Fibroblast of peridontal ligament (primary cell): ENCODE measurements around the gene ABCA6.

Experiments used
- DNase-seq: peaks from one replicate; pipeline ENCODE4 v3.0.0-alpha.2; 2010; ENCODE audit errors: extremely low read depth

Gene ABCA6

DNA sequence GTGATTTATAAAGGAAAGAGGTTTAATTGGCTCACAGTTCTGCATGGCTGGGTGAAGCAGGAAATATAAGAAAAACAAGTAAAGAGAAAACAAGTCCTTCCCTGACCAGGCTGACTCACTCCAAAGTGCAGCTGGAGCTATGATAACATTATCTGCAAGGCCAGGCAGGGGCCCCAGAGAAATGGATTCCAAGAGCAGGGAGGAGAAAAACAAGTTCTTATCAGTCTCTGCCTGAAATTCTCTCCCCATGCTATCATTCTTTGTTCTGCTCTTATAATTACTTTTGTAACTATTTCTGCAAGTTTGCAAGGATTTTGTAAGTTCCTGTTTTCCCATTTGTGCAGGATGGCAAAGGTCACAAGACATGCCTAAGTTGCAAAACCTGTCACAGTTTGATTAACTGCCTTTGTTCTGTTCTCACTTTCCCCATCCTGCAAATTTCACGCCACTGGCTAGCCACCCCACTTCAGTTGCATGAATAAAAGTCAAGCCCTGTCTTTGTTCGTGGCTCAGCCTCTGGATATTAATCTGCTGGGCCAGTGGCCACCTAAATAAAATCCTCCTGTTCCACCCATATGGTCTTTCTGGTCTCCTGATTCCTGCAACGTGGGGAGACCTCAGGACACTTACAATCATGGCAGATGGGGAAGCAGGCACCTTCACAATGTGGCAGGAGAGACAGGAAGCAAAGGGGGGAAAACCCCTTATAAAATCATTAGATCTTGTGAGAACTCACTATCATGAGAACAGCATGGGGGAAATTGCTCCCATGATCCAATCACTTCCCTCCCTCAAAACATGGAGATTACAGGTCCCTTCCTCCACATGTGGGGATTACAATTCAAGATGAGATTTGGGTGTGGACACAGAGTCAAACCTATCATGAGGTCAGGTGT, 94.1 kb downstream of the ABCA6 start:
- peak; percentile 67 for DNase-seq

DNA sequence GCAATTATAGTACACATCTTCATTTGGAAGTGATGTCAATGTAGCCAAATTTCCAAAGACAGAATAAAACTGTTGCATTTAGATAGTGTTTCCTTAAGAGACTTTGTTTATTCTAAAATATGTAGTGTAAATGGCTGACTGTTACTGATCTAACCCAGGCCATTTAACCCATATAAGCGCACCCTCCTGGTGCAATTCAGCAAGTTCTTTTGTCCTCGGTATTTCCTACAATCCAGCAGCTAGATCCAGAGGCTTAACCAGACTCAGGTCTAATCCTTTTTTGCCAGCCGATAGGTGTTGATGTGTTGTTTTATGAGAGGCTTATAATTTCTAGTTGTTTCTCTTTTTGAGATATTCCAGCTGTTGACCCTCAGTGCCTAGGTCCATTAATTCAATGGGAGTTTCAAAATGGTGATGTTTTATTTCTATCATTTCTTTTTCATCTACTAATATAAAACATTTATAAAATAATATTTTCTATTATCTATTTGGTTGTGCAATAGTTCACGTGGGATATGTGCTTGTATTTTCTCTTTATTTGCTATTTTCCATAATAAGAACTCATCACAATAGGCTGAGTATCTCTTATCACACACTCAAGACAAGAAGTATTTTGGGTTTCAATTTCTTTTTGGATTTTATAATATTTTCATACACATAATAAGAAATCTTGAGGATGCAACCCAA, 95.4 kb downstream of the ABCA6 start:
- no peak for DNase-seq

DNA sequence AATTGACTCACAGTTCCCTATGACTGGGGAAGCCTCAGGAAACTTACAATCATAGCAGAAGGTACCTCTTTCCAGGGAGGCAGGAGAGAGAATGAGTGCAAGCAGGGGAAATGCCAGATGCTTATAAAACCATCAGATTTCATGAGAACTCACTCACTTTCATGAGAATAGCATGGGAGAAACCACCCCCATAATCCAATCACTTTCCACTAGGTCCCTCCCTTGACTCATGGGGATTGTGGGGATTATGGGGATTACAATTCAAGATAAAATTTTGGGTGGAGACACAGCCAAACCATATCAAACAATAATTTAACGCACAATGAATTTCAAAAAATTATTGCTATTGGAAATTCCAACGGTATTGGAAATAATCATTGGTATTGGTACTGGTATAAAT, 96.0 kb downstream of the ABCA6 start:
- DNase-seq, result no peak

DNA sequence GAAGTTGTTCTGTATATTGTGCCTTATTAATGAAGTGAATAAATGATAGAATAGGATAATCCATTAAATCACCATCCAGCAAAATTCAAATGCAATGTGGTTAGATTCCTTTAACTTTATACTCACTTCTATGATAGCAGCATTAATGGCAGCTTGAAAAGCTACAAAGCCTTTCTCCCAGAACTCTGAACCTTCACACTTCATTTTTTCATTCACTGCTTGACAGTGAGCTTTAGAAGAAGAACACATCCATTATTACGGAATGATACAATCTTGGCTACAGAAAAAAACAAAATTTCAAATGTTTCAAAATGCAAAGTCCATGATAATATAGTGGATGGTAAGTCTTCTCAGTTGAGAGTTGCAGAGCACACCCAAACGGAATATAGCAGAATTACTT, 97.3 kb downstream of the ABCA6 start:
- no peak for DNase-seq

DNA sequence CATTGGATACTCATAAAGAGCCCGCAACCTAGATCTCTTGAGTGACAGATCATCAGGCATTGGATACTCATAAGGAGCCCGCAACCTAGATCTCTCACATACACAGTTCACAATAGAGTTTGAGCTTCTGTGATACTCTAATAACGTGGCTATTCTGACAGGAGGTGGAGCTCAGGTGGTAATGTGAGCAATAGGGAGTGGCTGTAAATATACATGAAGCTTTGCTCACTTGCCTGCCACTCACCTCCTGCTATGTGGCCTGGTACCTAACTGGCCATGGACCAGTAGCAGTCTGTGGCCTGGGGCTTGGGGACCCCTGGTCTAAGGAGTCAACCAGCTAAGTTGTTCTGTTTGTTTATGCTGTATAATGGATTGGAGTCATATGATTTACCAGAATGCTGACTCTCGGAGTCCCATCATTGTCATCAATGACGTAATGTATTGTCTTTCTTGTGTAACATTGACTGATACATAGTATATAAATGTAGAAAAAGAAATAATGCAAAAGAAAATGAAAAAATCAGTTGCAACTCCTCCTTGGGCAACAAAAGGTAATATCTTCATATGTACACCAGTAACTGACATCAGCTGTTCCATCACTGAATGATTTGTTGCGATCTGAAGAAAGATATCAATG, 98.5 kb downstream of the ABCA6 start:
- no peak for DNase-seq

DNA sequence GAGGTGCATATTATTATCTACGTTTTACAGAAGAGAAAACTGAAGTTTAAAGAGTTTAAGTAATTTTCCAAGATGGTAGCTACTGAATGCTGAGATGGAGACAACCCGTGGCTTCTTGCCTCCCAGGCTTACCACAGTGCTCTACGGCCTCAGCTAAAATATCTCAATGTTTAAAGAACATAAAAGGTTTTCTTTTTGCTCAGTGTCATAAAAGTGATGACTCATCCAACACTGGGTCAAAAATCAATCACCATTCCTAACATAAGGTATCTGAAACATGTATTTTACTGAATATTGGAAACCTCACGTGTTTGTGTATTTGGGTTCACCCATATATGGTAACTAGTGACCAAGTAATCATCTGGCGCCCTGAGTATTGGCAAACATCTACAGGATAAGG, 99.4 kb downstream of the ABCA6 start:
- DNase-seq, result no peak

DNA sequence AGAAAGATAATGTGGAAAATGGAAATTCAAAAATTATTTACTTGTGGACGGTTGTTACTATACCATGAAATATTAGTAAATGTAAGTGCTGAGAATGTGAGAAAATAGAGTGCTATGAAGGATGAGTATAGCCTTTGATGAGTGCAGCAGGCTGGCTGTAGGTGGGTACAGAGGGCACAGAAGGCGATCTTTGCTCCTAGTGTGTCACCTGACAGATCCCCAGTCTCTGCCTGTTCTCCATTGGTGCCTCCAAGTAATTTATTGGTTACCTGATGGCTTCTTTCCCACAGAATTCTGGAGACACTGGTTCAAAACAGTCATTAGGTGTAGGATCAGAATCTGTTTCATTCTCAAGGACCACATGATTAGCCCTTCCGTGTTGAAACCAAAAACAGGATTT, 109.9 kb downstream of the ABCA6 start:
- DNase-seq, result no peak

DNA sequence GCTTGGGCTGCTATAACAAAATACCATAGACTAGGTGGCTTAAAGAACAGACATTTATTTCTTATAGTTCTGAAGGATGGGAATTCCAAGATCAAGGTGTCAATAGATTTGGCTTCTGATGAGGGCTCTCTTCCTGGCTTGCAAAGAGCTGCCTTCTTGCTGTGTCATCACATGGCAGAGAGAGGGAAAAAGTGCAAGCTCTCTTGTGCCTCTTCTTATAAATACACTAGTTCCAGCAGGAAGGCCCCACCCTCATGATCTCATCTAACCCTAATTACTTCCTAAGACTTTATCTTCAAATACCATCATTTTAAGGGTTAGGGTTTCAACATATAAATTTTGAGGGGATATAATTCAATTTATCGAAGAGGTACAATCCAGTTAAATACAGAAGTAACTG, 111.5 kb downstream of the ABCA6 start:
- DNase-seq, result peak; percentile 20
